ENCODE measurements around the gene FBXO41. TPM values are rescaled to one million over a fixed set of nuclear protein-coding genes. Genes with fewer than 3 reads are reported as not detected.

FBXO41 gene
- total RNA-seq, 1 donor from 2014 or later, result 5.2 TPM

DNA sequence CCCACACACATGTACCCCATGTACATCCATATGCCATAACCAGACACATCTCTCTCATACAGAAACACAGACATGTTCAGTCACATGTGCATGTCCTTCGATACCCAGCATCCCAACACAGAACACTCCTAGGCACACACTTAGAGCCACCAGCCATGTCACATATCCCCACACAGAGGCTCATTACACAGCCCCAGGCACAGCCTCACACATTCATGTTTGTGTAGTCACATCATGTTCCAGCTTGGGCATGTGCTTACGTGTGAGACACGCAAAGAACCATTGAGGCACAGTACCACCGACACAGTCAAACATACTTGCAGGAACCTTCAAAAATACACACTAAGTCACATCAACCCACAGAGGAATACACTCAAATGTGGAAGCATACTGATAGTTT is 17.3 kb downstream of the FBXO41 start:
- no peak for DNase-seq (ENCODE audit: extremely low spot score, unreplicated experiment)
- Mint-ChIP-seq H3K27me3 (peaks cover 45% of the 10 kb centered on the region), H3K27ac (peak overlapping the region; percentile 1), H3K36me3 (peaks cover 4% of the 10 kb centered on the region), H3K9me3 (no peaks in the 10 kb centered on the region), H3K4me3 (peak overlapping the region; percentile 50), H3K4me1 (ENCODE audit: unreplicated experiment) (no peaks in the 10 kb centered on the region)
- TF ChIP-seq, protein P1, sequence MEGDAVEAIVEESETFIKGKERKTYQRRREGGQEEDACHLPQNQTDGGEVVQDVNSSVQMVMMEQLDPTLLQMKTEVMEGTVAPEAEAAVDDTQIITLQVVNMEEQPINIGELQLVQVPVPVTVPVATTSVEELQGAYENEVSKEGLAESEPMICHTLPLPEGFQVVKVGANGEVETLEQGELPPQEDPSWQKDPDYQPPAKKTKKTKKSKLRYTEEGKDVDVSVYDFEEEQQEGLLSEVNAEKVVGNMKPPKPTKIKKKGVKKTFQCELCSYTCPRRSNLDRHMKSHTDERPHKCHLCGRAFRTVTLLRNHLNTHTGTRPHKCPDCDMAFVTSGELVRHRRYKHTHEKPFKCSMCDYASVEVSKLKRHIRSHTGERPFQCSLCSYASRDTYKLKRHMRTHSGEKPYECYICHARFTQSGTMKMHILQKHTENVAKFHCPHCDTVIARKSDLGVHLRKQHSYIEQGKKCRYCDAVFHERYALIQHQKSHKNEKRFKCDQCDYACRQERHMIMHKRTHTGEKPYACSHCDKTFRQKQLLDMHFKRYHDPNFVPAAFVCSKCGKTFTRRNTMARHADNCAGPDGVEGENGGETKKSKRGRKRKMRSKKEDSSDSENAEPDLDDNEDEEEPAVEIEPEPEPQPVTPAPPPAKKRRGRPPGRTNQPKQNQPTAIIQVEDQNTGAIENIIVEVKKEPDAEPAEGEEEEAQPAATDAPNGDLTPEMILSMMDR (conservative IDR thresholded peaks at IDR 0.05), result no peak

DNA sequence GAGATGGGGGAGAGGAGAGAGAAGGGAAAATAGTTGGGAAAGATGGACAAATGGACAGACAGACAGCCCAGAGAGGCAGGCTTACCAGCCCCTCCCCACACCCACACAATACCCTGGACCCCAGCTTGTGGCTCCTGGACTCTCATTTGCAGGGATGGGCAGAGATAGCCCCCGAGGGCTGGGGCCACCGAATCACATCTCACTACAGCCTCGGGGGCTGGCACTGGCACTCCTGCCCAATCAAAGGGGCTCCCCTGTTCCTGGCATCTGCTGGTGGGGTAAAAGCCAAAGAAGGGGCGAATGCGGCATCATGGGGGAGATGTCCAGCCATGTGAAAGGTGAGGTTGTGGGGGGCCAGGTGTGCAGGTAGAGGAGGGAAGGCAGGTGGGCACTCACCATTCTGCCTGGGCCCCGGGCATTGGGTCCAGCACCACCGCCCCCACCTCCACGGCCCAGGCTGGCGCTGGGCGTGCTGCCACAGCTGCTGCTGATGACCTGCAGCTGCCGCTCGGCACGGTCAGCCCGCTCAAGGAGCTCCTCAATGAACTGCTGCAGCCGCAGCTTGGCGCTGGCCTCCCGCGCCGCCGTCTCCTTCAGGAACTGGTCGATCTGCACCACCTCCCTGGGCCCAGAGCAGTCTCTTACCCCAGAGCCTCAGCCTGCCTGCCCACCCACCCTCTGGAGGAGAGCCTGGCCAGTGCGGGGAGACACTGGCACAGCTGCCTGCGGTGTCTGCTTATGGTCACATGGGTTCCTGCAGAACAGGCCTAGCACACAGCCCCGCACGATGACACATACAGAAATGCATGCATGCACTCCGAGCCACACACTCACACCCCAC is 18.0 kb downstream of the FBXO41 start:
- TF ChIP-seq, protein P1 (conservative IDR thresholded peaks at IDR 0.05), result no peak
- peaks cover 4% of the 10 kb centered on the region for H3K36me3 Mint-ChIP-seq
- peaks cover 40% of the 10 kb centered on the region for H3K27me3 Mint-ChIP-seq
- DNase-seq (ENCODE audit: extremely low spot score, unreplicated experiment), result no peak
- H3K4me3 Mint-ChIP-seq, result peak overlapping the region; percentile 50
- peak overlapping the region; percentile 1 for H3K27ac Mint-ChIP-seq
- no peaks in the 10 kb centered on the region for H3K4me1 Mint-ChIP-seq (ENCODE audit: unreplicated experiment)
- no peaks in the 10 kb centered on the region for H3K9me3 Mint-ChIP-seq

DNA sequence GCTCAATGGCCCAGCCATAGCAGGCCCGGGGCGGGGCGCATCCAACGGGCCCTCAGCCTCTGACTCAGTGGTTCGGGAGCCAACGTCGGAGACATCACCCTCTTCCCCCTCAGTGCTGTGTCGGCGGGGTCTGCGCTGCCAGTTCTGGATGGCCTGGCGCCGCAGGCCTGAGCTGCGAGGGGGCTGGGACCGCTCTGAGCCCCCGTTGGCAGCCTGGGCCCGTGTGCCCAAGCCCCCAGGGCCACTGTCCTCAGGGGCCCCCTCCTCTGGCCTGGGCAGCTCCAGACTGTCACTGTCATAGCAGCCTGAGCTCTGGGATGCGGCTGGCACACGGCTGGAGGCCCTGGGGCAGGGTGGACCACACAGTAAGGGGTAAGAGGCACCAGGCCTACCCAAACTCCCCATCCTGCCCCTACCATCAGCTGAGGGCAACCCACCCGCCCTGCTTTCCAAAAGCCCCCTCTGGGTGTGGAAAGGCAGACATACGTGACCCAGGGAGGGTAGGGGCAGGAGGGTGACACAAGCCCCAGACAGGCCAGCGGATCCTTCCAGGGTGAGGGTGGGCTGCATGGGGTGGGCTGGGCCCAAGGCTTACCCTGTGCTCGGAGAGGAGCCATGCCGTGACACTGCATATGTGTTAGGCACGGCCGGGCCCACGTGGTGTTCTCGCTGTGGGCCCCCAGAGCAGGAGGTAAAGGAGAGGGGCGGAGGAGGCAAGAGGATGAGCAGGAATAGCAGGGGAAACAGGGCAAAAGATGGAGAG is 18.8 kb downstream of the FBXO41 start:
- no peak for DNase-seq (ENCODE audit: extremely low spot score, unreplicated experiment)
- Mint-ChIP-seq H3K4me1 (ENCODE audit: unreplicated experiment) (no peaks in the 10 kb centered on the region), H3K9me3 (no peaks in the 10 kb centered on the region), H3K27ac (no peak overlapping the region), H3K4me3 (no peak overlapping the region), H3K27me3 (peaks cover 32% of the 10 kb centered on the region), H3K36me3 (peaks cover 4% of the 10 kb centered on the region)
- TF ChIP-seq, protein P1 (conservative IDR thresholded peaks at IDR 0.05), result no peak

GRCh38 chr2:73264783-73265182 is 19.5 kb downstream of the FBXO41 start:
- Mint-ChIP-seq H3K36me3 (peaks cover 4% of the 10 kb centered on the region), H3K4me3 (no peak overlapping the region), H3K27me3 (peaks cover 25% of the 10 kb centered on the region), H3K9me3 (no peaks in the 10 kb centered on the region), H3K27ac (no peak overlapping the region), H3K4me1 (ENCODE audit: unreplicated experiment) (no peaks in the 10 kb centered on the region)
- no peak for DNase-seq (ENCODE audit: extremely low spot score, unreplicated experiment)
- TF ChIP-seq, protein P1 (conservative IDR thresholded peaks at IDR 0.05), result no peak

DNA sequence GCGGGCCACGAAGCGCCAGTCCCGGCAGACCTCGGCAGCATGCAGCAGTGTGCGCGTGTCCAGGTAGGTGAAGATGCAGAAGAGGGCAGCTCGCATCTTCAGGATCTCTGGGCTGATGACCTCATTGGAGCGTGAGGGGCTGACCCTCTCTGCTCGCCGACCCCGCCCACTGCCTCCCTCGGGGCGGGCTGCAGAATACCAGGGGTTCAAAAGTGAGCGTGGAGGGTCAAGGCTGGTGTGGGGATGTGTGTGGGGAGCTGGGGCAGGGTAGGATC is 20.0 kb downstream of the FBXO41 start:
- Mint-ChIP-seq H3K9me3 (no peaks in the 10 kb centered on the region), H3K27ac (no peak overlapping the region), H3K4me3 (no peak overlapping the region), H3K27me3 (peaks cover 23% of the 10 kb centered on the region), H3K4me1 (ENCODE audit: unreplicated experiment) (no peaks in the 10 kb centered on the region), H3K36me3 (peaks cover 4% of the 10 kb centered on the region)
- TF ChIP-seq, protein P1 (conservative IDR thresholded peaks at IDR 0.05), result no peak
- DNase-seq (ENCODE audit: extremely low spot score, unreplicated experiment), result no peak

Data from type B pancreatic cell (in vitro differentiated cells).